Vagina (tissue), 2 donors: Measurements from ENCODE around the gene CDK19. TPM values are rescaled to one million over a fixed set of nuclear protein-coding genes. Genes with fewer than 3 reads are reported as not detected.

Experiments
- DNase-seq, 2 donors: peaks; one replicate each; pipeline ENCODE4 v3.0.0-alpha.2; 2017; ENCODE audit errors: extremely low spot score in 2 of 2
- H3K27ac ChIP-seq: fragments of 200-600 bp; sonication (generic); one replicate; pipeline ENCODE4 v1.5.1; 2019
- H3K27me3 ChIP-seq: fragments of 200-600 bp; sonication (generic); one replicate; pipeline ENCODE4 v1.5.1; 2019
- H3K36me3 ChIP-seq, 2 donors: fragments of 200-600 bp; sonication (generic); one replicate each; pipeline ENCODE4 v1.5.1; 2017 to 2019
- H3K4me1 ChIP-seq: fragments of 200-600 bp; sonication (generic); one replicate; pipeline ENCODE4 v1.5.1; 2019
- H3K4me3 ChIP-seq, 2 donors: fragments of 200-600 bp; sonication (generic); 1 replicate in 1 of 2; 2 replicates in 1 of 2; pipeline ENCODE4 v1.5.1; 2016 to 2019
- H3K9me3 ChIP-seq: fragments of 200-600 bp; sonication (generic); one replicate; pipeline ENCODE4 v1.5.1; 2019
- POLR2A ChIP-seq, 2 donors: fragments of 450-650 bp; IDR thresholded peaks; one replicate each; pipeline ENCODE4 v1.6.1; 2017; ENCODE audit warnings: antibody characterized with exemption in 2 of 2, mild to moderate bottlenecking in 2 of 2, moderate library complexity in 2 of 2
- POLR2AphosphoS5 ChIP-seq, 2 donors: sonication (generic); formaldehyde crosslinking; IDR thresholded peaks; one replicate each; pipeline ENCODE4 v1.9.0; 2017; ENCODE audit warnings: antibody characterized with exemption in 2 of 2, mild to moderate bottlenecking in 2 of 2, low read depth in 1 of 2; ENCODE audit not compliant: insufficient read depth in 1 of 2
- intact Hi-C: fragments of 100-400 bp; cut with DNase I; formaldehyde crosslinking; loops from one replicate; pipeline ENCODE4 v1.15.1; 2023
- total RNA-seq: library from RNA; depleted of rRNA; stranded (reverse); fragments of >200 nt; gene quantifications from one replicate; pipeline ENCODE4 v1.2.3, GENCODE V29; 2016
- TF ChIP-seq, protein P1 (sequence below), 3 experiments: fragments of 450-650 bp in 2 of 3; fragments of 200-600 bp in 1 of 3; sonication (generic) in 1 of 3; IDR thresholded peaks; one replicate each; pipeline ENCODE4 v1.5.1; 2017 to 2019; ENCODE audit warnings: antibody characterized with exemption in 3 of 3, mild to moderate bottlenecking in 2 of 3, moderate library complexity in 2 of 3

The CDK19 gene
- total RNA-seq, 1 donor from 2014 or later = 10.6 TPM

- H3K9me3 ChIP-seq = no peaks in the 10 kb centered on the region
- H3K27me3 ChIP-seq = no peaks in the 10 kb centered on the region
- no peak overlapping the region for H3K4me3 ChIP-seq
- H3K27ac ChIP-seq = no peak overlapping the region
- no peak for DNase-seq
- intact Hi-C loops = no loop called here
- no peaks in the 10 kb centered on the region for H3K36me3 ChIP-seq
- TF ChIP-seq POLR2A (IDR thresholded peaks at IDR 0.05) = no peak
- TF ChIP-seq, protein P1, sequence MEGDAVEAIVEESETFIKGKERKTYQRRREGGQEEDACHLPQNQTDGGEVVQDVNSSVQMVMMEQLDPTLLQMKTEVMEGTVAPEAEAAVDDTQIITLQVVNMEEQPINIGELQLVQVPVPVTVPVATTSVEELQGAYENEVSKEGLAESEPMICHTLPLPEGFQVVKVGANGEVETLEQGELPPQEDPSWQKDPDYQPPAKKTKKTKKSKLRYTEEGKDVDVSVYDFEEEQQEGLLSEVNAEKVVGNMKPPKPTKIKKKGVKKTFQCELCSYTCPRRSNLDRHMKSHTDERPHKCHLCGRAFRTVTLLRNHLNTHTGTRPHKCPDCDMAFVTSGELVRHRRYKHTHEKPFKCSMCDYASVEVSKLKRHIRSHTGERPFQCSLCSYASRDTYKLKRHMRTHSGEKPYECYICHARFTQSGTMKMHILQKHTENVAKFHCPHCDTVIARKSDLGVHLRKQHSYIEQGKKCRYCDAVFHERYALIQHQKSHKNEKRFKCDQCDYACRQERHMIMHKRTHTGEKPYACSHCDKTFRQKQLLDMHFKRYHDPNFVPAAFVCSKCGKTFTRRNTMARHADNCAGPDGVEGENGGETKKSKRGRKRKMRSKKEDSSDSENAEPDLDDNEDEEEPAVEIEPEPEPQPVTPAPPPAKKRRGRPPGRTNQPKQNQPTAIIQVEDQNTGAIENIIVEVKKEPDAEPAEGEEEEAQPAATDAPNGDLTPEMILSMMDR (IDR thresholded peaks at IDR 0.05) = no peak
- TF ChIP-seq POLR2AphosphoS5 (IDR thresholded peaks at IDR 0.05; ENCODE audit: insufficient read depth in 1 of 2, low read depth in 1 of 2) = no peak
- no peaks in the 10 kb centered on the region for H3K4me1 ChIP-seq
Measured at GRCh38 chr6:110573136-110573535, 242.1 kb downstream of the CDK19 start.

DNA sequence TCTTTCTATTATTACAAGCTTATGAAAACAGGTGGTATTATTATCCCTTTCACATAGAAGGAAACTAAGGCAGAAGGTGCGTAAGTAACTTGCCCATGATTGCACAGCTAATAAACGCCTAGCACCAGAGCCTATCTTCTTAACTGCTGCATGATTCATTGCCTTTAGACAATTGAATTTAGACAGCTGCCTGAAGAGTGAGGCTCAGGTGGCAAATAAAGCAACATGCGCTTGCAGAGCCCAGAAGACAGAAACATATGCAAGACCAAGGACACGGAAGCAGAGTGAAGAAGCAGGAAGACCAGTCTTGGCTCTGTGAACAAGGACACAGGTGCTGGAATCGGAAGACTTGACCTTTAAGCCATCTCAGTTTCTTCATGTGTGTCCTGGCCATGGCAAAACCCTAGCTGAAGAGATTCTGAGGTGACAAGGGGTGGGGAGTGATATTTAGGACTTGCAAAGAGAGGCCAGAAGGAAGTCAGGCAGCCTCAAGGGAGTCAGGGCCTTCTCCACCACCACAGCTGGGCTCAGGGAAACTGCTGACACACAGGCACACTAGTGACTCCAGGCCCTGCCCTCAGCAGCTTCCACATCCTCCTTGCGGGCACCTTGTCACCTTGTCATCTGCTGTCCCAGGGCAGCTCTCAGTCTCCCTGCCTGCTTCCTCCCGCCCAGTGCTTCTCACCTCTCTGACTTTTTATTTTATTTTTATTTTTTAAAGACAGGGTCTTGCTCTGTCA lies 247.1 kb downstream of the CDK19 start:
- H3K9me3 ChIP-seq = no peaks in the 10 kb centered on the region
- no peak for DNase-seq
- H3K36me3 ChIP-seq = no peaks in the 10 kb centered on the region
- no peaks in the 10 kb centered on the region for H3K4me1 ChIP-seq
- no peak overlapping the region for H3K4me3 ChIP-seq
- H3K27me3 ChIP-seq = no peaks in the 10 kb centered on the region
- no peak overlapping the region for H3K27ac ChIP-seq
- TF ChIP-seq POLR2A (IDR thresholded peaks at IDR 0.05) (no peak), POLR2AphosphoS5 (IDR thresholded peaks at IDR 0.05; ENCODE audit: insufficient read depth in 1 of 2, low read depth in 1 of 2) (no peak)
- TF ChIP-seq, protein P1 (IDR thresholded peaks at IDR 0.05) = no peak
- intact Hi-C loops = no loop called here

DNA sequence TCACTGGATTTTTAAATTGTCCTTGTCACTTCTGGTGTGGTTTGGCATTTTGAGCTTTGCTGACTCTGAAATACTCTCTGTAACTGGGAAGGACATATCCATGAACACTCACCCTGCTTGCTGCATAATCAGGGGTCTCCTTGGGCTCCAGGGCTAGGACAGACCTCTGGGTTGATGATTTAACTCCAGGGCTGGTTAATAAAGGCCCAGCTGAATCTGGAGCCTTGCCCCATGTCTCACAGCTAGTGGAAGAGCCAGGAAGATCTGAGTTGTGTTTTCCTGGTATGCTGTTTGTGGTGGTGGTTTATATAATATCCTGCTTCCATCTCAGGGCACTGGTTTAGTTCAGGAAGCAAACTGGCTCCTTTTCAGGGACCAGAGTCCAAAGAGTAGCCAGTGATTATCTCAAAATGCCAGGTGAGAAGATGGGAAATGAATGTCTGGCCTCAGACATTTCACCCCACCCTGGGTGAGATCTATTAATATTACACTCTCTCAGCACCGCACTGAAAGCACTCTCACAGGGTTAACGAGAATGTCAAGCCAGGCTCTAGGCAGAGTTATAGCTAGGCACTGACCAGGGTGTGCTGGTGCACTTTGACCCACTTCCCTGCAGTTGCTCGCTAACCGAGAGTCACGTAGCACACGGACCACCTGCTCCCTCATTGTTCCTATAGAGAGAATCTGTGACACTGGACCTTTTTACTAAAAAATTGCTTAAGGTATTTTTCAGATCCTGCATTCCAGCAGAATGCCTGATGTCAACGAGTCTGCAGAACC lies 248.7 kb downstream of the CDK19 start:
- Histone ChIP-seq H3K27me3 (no peaks in the 10 kb centered on the region), H3K27ac (no peak overlapping the region), H3K9me3 (no peaks in the 10 kb centered on the region), H3K4me1 (no peaks in the 10 kb centered on the region), H3K4me3 (no peak overlapping the region), H3K36me3 (no peaks in the 10 kb centered on the region)
- intact Hi-C loops = no loop called here
- no peak for TF ChIP-seq POLR2A (IDR thresholded peaks at IDR 0.05)
- no peak for TF ChIP-seq POLR2AphosphoS5 (IDR thresholded peaks at IDR 0.05; ENCODE audit: insufficient read depth in 1 of 2, low read depth in 1 of 2)
- TF ChIP-seq, protein P1 (IDR thresholded peaks at IDR 0.05) = no peak
- no peak for DNase-seq

DNA sequence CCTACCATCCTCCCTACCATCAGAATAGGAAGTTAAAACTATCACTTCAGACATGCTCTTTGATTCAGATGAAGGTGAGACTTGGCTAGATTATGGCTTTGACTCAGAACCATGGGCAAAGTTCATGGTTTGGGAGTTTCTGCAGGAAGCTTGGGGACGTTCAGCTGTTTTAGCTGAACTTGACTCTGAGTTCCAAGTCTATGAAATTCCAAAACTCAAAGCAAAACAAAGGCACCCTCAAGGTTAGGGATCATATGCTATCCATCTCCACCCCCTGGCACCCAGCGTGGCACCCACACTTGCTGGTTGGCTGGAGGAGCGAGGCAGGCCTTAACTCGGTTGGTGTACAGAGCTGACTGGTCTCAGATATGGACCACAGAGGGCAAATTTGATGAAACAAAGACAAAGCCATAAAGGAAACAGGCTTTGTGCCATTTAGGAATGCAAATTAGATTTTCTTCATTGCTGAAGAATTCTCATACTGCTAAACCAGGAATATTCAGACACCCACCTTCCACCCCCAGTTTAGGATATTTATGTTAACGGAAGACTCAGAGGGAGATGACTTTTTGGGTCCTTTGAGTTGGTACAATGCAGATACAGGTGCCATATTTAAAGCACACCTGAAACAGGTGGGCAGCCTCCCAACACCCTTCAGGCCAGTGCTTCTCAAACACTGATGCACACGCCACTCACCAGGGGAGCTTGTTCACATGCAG lies 250.4 kb downstream of the CDK19 start:
- intact Hi-C loops = no loop called here
- TF ChIP-seq, protein P1 (IDR thresholded peaks at IDR 0.05) = no peak
- TF ChIP-seq POLR2A (IDR thresholded peaks at IDR 0.05) = no peak
- TF ChIP-seq POLR2AphosphoS5 (IDR thresholded peaks at IDR 0.05; ENCODE audit: insufficient read depth in 1 of 2, low read depth in 1 of 2) = no peak

More for the DNA sequence above, 250.4 kb downstream of the CDK19 start:
- DNase-seq = no peak
- Histone ChIP-seq H3K36me3 (no peaks in the 10 kb centered on the region), H3K27me3 (no peaks in the 10 kb centered on the region), H3K9me3 (no peaks in the 10 kb centered on the region), H3K27ac (no peak overlapping the region), H3K4me1 (no peaks in the 10 kb centered on the region), H3K4me3 (no peak overlapping the region)
